ENCODE data around the gene LGALS7.

LGALS7 gene

DNA sequence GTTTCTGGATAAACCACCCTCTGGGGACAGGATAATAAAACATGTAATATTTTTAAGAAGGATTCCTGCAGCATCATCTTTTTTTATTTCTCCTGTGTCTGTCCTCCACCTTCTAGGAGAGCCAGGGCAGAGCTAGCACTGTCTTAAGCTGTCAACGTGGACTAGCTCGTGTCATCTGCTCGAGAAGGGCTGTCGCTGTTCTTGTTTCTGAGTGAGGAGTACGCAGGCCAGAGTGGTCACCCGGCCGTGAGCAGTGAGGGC lies 42.9 kb downstream of the LGALS7 start:
- Histone ChIP-seq H3K9me3 (ENCODE audit: severe bottlenecking) (no peaks in the 10 kb centered on the region), H3K4me3 (ENCODE audit: severe bottlenecking) (no peak overlapping the region), H3K27me3 (ENCODE audit: insufficient read depth, poor library complexity, severe bottlenecking) (no peaks in the 10 kb centered on the region), H3K36me3 (ENCODE audit: low read depth) (peaks cover 52% of the 10 kb centered on the region), H3K27ac (ENCODE audit: poor library complexity, severe bottlenecking) (no peak overlapping the region), H3K4me1 (ENCODE audit: insufficient read depth, poor library complexity, severe bottlenecking) (peaks cover 9% of the 10 kb centered on the region)
- TF ChIP-seq, protein P1, sequence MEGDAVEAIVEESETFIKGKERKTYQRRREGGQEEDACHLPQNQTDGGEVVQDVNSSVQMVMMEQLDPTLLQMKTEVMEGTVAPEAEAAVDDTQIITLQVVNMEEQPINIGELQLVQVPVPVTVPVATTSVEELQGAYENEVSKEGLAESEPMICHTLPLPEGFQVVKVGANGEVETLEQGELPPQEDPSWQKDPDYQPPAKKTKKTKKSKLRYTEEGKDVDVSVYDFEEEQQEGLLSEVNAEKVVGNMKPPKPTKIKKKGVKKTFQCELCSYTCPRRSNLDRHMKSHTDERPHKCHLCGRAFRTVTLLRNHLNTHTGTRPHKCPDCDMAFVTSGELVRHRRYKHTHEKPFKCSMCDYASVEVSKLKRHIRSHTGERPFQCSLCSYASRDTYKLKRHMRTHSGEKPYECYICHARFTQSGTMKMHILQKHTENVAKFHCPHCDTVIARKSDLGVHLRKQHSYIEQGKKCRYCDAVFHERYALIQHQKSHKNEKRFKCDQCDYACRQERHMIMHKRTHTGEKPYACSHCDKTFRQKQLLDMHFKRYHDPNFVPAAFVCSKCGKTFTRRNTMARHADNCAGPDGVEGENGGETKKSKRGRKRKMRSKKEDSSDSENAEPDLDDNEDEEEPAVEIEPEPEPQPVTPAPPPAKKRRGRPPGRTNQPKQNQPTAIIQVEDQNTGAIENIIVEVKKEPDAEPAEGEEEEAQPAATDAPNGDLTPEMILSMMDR (IDR thresholded peaks at IDR 0.05; ENCODE audit: poor library complexity, severe bottlenecking): no peak
- no peak for ATAC-seq (ENCODE audit: low read depth)
- DNase-seq (ENCODE audit: low spot score): no peak

DNA sequence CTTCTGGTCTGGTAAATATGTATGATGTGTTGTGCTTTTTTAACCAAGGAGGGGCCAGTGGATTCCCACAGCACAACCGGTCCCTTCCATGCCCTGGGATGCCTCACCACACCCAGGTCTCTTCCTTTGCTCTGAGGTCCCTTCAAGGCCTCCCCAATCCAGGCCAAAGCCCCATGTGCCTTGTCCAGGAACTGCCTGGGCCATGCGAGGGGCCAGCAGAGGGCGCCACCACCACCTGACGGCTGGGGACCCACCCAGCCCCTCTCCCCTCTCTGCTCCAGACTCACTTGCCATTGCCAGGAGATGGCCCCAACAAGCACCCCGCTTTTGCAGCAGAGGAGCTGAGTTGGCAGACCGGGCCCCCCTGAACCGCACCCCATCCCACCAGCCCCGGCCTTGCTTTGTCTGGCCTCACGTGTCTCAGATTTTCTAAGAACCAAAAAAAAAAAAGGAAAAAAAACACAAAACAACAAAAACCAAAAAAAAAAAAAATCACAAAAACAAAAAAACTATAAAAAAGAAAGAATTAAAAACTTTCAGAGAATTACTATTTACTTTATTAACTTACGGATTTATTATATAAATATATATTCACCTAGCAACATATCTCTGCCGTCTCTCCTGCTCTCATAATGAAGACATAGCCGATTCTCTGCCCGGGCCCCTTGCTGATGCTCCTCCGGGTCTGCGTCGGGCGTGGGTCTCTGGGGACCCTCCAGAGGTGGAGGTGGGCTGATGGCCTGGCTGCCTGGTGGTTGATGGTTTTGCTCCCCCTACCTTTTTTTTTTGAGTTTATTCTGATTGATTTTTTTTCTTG lies 43.5 kb downstream of the LGALS7 start:
- Histone ChIP-seq H3K27ac (ENCODE audit: poor library complexity, severe bottlenecking) (no peak overlapping the region), H3K27me3 (ENCODE audit: insufficient read depth, poor library complexity, severe bottlenecking) (no peaks in the 10 kb centered on the region), H3K36me3 (ENCODE audit: low read depth) (peaks cover 57% of the 10 kb centered on the region), H3K9me3 (ENCODE audit: severe bottlenecking) (no peaks in the 10 kb centered on the region), H3K4me3 (ENCODE audit: severe bottlenecking) (no peak overlapping the region), H3K4me1 (ENCODE audit: insufficient read depth, poor library complexity, severe bottlenecking) (peaks cover 9% of the 10 kb centered on the region)
- ATAC-seq (ENCODE audit: low read depth): peak; percentile 39
- TF ChIP-seq, protein P1 (IDR thresholded peaks at IDR 0.05; ENCODE audit: poor library complexity, severe bottlenecking): peak; percentile 76
- peak; percentile 65 for DNase-seq (ENCODE audit: low spot score)

DNA sequence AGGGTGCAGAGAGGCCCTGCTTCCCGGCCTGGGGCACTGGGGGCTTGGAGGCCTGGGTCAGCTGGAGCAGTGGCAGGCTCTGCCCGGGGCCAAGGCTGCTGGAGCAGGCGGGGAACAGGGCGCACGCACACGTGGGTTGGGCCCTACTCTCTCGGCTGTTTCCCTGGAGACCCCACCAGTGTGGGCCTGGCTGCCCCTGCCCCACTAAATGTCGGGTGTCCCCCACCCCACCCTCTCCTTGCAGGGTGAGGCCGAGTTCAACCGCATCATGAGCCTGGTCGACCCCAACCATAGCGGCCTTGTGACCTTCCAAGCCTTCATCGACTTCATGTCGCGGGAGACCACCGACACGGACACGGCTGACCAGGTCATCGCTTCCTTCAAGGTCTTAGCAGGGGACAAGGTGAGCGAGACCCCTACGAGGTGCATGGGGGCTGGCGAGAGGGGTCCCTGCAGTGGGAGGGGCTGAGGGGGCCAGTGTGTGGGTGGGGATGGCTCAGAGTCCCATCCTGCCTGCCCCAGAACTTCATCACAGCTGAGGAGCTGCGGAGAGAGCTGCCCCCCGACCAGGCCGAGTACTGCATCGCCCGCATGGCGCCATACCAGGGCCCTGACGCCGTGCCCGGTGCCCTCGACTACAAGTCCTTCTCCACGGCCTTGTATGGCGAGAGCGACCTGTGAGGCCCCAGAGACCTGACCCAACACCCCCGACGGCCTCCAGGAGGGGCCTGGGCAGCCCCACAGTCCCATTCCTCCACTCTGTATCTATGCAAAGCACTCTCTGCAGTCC lies 44.4 kb downstream of the LGALS7 start:
- ATAC-seq (ENCODE audit: low read depth) (no peak), DNase-seq (ENCODE audit: low spot score) (peak; percentile 59)
- H3K27me3 ChIP-seq (ENCODE audit: insufficient read depth, poor library complexity, severe bottlenecking): no peaks in the 10 kb centered on the region
- no peaks in the 10 kb centered on the region for H3K9me3 ChIP-seq (ENCODE audit: severe bottlenecking)
- H3K4me3 ChIP-seq (ENCODE audit: severe bottlenecking): no peak overlapping the region
- peaks cover 66% of the 10 kb centered on the region for H3K36me3 ChIP-seq (ENCODE audit: low read depth)
- no peak overlapping the region for H3K27ac ChIP-seq (ENCODE audit: poor library complexity, severe bottlenecking)
- H3K4me1 ChIP-seq (ENCODE audit: insufficient read depth, poor library complexity, severe bottlenecking): peaks cover 6% of the 10 kb centered on the region
- TF ChIP-seq, protein P1 (IDR thresholded peaks at IDR 0.05; ENCODE audit: poor library complexity, severe bottlenecking): no peak

DNA sequence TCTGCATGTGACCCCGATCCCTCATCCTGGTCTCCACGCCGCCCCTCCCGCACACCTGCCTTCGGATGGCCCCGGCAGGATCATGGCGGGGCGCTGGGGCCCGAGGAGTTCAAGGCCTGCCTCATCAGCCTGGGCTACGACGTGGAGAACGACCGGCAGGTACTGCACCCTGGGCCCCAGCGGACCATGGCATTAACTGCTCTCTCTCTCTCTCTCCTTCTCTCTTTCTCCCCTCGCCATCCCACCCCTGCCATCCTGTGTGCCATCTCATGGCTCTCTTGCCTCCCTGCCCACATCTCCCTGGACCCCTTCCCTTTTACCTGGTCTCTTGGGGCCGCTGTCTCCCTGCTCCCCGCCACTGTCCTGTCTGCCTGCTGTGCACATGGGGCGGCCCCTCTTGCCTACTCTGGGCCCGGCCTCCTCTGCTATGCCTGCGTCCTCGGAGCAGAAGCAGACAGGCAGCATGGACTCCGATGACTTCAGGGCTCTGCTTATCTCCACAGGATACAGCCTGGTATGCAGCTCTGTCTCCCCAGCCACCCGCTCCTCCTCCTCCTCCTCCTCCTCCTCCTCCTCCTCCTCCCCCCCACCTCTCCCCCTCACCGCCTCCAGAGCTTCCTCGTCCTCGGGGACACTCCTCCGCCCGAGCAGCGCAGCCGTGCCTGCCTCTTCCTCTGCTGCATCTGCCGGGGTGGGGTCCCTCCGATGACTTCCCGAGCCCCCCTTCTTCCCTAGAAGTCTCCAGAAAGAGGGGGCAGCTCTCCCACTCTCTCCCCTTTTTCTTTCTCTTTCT lies 45.3 kb downstream of the LGALS7 start:
- Histone ChIP-seq H3K27me3 (ENCODE audit: insufficient read depth, poor library complexity, severe bottlenecking) (no peaks in the 10 kb centered on the region), H3K36me3 (ENCODE audit: low read depth) (peaks cover 75% of the 10 kb centered on the region), H3K9me3 (ENCODE audit: severe bottlenecking) (no peaks in the 10 kb centered on the region), H3K27ac (ENCODE audit: poor library complexity, severe bottlenecking) (no peak overlapping the region), H3K4me1 (ENCODE audit: insufficient read depth, poor library complexity, severe bottlenecking) (no peaks in the 10 kb centered on the region), H3K4me3 (ENCODE audit: severe bottlenecking) (no peak overlapping the region)
- ATAC-seq (ENCODE audit: low read depth) (no peak), DNase-seq (ENCODE audit: low spot score) (peak; percentile 51)
- TF ChIP-seq, protein P1 (IDR thresholded peaks at IDR 0.05; ENCODE audit: poor library complexity, severe bottlenecking): no peak

Data from RWPE2 (cell line).